ENCODE data around the gene PCBP3.
A peak's percentile ranks its signal among the peaks of the same experiment; 100 is the strongest.
"Not testable (repeated sequence)": the region's sequence is repeated elsewhere in the genome, so short reads cannot be mapped to it uniquely, and the experiment has no call there.

PCBP3 gene

GRCh38 chr21:45975667-45976409 is 332.3 kb downstream of the PCBP3 start:
- DNase-seq: not testable (repeated sequence)

GRCh38 chr21:45976701-45977311 is 333.3 kb downstream of the PCBP3 start:
- no peak for DNase-seq

- no peak for DNase-seq
Observed at GRCh38 chr21:45977396-45977795, 333.9 kb downstream of the PCBP3 start.

- no peak for DNase-seq
Observed at GRCh38 chr21:45979141-45979631, 335.7 kb downstream of the PCBP3 start.

GRCh38 chr21:45979651-45980050 is 336.1 kb downstream of the PCBP3 start:
- DNase-seq: no peak

- no peak for DNase-seq
Observed at GRCh38 chr21:45980271-45980670, 336.7 kb downstream of the PCBP3 start.

GRCh38 chr21:45980697-45981096 is 337.2 kb downstream of the PCBP3 start:
- DNase-seq: no peak

- DNase-seq: peak; percentile 11 to 15
Observed at GRCh38 chr21:45981151-45982091, 337.9 kb downstream of the PCBP3 start, which contains the start of gene COL6A1. Gene COL6A1, plus strand, starts transcription at chr21:45981770. Its CDS starts 81 bp downstream, at chr21:45981851.

- DNase-seq: no peak
Observed at GRCh38 chr21:45982092-45982757, 338.7 kb downstream of the PCBP3 start.

GRCh38 chr21:45982758-45983648 is 339.5 kb downstream of the PCBP3 start:
- DNase-seq: no peak

GRCh38 chr21:45983649-45983965 is 340.1 kb downstream of the PCBP3 start:
- DNase-seq: no peak

GRCh38 chr21:45983981-45984551 is 340.5 kb downstream of the PCBP3 start:
- DNase-seq: no peak

GRCh38 chr21:45984584-45985095 is 341.1 kb downstream of the PCBP3 start:
- no peak for DNase-seq

GRCh38 chr21:45985471-45986315 is 342.2 kb downstream of the PCBP3 start:
- DNase-seq: no peak

GRCh38 chr21:45986316-45987051 is 343.0 kb downstream of the PCBP3 start:
- no peak for DNase-seq

GRCh38 chr21:45987121-45987711 is 343.7 kb downstream of the PCBP3 start:
- no peak for DNase-seq

GRCh38 chr21:45988366-45989347 is 345.1 kb downstream of the PCBP3 start:
- no peak for DNase-seq
